ENCODE measurements around the gene USP49. TPM values are rescaled to one million over a fixed set of nuclear protein-coding genes. Genes with fewer than 3 reads are reported as not detected.
A peak's percentile ranks its signal among the peaks of the same experiment; 100 is the strongest.

The USP49 gene
- total and polyA plus RNA-seq, 11 donors: 0.87 to 3.4 (median 1.7) TPM

- peaks cover 0 to 22% (median 18%) of the 10 kb centered on the region in 12 donors for H3K4me1 ChIP-seq
- TF ChIP-seq, protein P1, sequence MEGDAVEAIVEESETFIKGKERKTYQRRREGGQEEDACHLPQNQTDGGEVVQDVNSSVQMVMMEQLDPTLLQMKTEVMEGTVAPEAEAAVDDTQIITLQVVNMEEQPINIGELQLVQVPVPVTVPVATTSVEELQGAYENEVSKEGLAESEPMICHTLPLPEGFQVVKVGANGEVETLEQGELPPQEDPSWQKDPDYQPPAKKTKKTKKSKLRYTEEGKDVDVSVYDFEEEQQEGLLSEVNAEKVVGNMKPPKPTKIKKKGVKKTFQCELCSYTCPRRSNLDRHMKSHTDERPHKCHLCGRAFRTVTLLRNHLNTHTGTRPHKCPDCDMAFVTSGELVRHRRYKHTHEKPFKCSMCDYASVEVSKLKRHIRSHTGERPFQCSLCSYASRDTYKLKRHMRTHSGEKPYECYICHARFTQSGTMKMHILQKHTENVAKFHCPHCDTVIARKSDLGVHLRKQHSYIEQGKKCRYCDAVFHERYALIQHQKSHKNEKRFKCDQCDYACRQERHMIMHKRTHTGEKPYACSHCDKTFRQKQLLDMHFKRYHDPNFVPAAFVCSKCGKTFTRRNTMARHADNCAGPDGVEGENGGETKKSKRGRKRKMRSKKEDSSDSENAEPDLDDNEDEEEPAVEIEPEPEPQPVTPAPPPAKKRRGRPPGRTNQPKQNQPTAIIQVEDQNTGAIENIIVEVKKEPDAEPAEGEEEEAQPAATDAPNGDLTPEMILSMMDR (IDR thresholded peaks at IDR 0.05): no peak
- TF ChIP-seq POLR2A (IDR thresholded peaks at IDR 0.05): no peak
- no peaks in the 10 kb centered on the region for H3K27me3 ChIP-seq
- no peak overlapping the region for H3K27ac ChIP-seq
- intact Hi-C loops (cut with DNase I): no loop called here
- no peaks in the 10 kb centered on the region for H3K9me3 ChIP-seq
- H3K36me3 ChIP-seq: no peaks in the 10 kb centered on the region
- no peak overlapping the region for H3K4me3 ChIP-seq
- DNase-seq (no peak), ATAC-seq (no peak)
- 47 to 63% (median 54%) methylated on average over 2 of the region's 2 CpGs for WGBS, 4 donors
Observed at GRCh38 chr6:41763470-41763869, 131.7 kb downstream of the USP49 start.

GRCh38 chr6:41759905-41760579, 135.1 kb downstream of the USP49 start:
- no peaks in the 10 kb centered on the region for H3K9me3 ChIP-seq
- H3K27me3 ChIP-seq: no peaks in the 10 kb centered on the region
- no peak overlapping the region for H3K27ac ChIP-seq
- no peaks in the 10 kb centered on the region for H3K36me3 ChIP-seq
- TF ChIP-seq POLR2A (IDR thresholded peaks at IDR 0.05): no peak
- TF ChIP-seq, protein P1 (IDR thresholded peaks at IDR 0.05): no peak
- 77 to 94% (median 89%) methylated on average over 2 of the region's 2 CpGs for WGBS, 4 donors
- no peak for ATAC-seq
- DNase-seq: peak in 1 of 5 donors; percentile 3
- H3K4me3 ChIP-seq: no peak overlapping the region
- intact Hi-C loops (cut with DNase I): no loop called here
- no peaks in the 10 kb centered on the region for H3K4me1 ChIP-seq

GRCh38 chr6:41759106-41759904, 135.9 kb downstream of the USP49 start:
- no peaks in the 10 kb centered on the region for H3K27me3 ChIP-seq
- WGBS, 4 donors: 87 to 93% (median 92%) methylated on average over 13 of the region's 13 CpGs
- ATAC-seq: no peak

GRCh38 chr6:41758641-41759035, 136.5 kb downstream of the USP49 start:
- no peak overlapping the region for H3K4me3 ChIP-seq
- peak in 1 of 5 donors; percentile 10 for DNase-seq
- no peaks in the 10 kb centered on the region for H3K9me3 ChIP-seq
- TF ChIP-seq, protein P1 (IDR thresholded peaks at IDR 0.05): no peak
- TF ChIP-seq POLR2A (IDR thresholded peaks at IDR 0.05): no peak
- H3K27ac ChIP-seq: no peak overlapping the region
- H3K27me3 ChIP-seq: no peaks in the 10 kb centered on the region
- no peaks in the 10 kb centered on the region for H3K4me1 ChIP-seq
- ATAC-seq: no peak
- 80 to 87% (median 85%) methylated on average over 6 of the region's 6 CpGs for WGBS, 4 donors
- H3K36me3 ChIP-seq: no peaks in the 10 kb centered on the region
- intact Hi-C loops (cut with DNase I): no loop called here

More at GRCh38 chr6:41759106-41759904, 135.9 kb downstream of the USP49 start:
- Histone ChIP-seq H3K27ac (no peak overlapping the region), H3K4me1 (no peaks in the 10 kb centered on the region), H3K9me3 (no peaks in the 10 kb centered on the region), H3K36me3 (no peaks in the 10 kb centered on the region), H3K4me3 (no peak overlapping the region)
- intact Hi-C loops (cut with DNase I): no loop called here
- DNase-seq: peak in 1 of 5 donors; percentile 35
- no peak for TF ChIP-seq POLR2A (IDR thresholded peaks at IDR 0.05)
- TF ChIP-seq, protein P1 (IDR thresholded peaks at IDR 0.05): no peak

Measured in heart left ventricle (tissue), 16 donors.